C4-2B (cell line): ENCODE data around the gene SGMS2.

ENCODE experiments used
- CTCF ChIP-seq: fragments of 450-650 bp; conservative IDR thresholded peaks from 2 replicates; pipeline ENCODE4 v1.5.1; 2017; ENCODE audit warnings: mild to moderate bottlenecking
- ZFX ChIP-seq: fragments of 450-650 bp; IDR thresholded peaks from 2 replicates; pipeline ENCODE4 v1.6.1; 2017

DNA sequence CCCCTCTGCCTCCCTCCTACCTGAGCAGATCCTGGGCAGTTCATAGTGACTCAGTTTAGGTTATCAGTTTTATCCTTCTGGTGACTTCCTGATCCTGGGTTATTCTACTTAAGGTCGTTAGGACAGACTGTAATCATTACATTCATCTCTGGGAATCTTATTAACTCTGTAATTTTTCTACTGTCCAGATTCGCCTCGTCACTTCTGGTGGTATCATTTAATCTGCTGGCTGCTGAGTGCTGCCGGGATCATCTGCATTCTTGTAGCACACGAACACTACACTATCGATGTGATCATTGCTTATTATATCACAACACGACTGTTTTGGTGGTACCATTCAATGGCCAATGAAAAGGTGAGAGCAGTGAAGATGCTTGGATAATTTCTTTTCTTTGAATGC lies 83.6 kb downstream of the SGMS2 start:
- no peak for TF ChIP-seq CTCF
- TF ChIP-seq ZFX = no peak
